GM18858 (cell line): ENCODE results near the gene SIN3A.

Experiments
- ATAC-seq: cut with Tn5 transposase; IDR thresholded peaks from one replicate; pipeline ENCODE4 v1.9.1; 2021; ENCODE audit not compliant: unreplicated experiment

The SIN3A gene

GRCh38 chr15:75380773-75381172, 70.7 kb downstream of the SIN3A start:
- ATAC-seq = no peak

GRCh38 chr15:75371901-75372688, 79.4 kb downstream of the SIN3A start:
- no peak for ATAC-seq

DNA sequence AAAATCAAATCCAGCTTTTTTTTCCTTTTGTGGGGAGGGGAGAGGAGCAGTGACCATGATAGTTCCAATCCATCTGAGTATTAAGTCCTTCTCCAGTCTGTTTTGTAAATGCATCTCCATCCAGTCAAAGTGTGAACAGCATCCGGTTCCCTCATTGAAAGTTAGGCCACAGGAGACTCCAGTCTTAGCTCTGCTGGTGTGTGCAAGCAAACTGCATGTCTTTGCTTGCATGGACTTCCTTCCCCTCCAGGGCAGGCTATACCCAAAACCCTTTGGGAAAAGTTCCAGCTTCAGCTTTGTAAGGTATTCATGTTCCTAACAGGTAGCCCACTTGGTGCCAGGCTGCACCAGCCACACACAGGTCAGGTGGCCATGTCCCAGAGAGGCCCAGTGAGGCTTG, 80.0 kb downstream of the SIN3A start:
- no peak for ATAC-seq

GRCh38 chr15:75369897-75370581, 81.5 kb downstream of the SIN3A start:
- ATAC-seq = no peak

GRCh38 chr15:75368689-75369239, 82.7 kb downstream of the SIN3A start:
- no peak for ATAC-seq

DNA sequence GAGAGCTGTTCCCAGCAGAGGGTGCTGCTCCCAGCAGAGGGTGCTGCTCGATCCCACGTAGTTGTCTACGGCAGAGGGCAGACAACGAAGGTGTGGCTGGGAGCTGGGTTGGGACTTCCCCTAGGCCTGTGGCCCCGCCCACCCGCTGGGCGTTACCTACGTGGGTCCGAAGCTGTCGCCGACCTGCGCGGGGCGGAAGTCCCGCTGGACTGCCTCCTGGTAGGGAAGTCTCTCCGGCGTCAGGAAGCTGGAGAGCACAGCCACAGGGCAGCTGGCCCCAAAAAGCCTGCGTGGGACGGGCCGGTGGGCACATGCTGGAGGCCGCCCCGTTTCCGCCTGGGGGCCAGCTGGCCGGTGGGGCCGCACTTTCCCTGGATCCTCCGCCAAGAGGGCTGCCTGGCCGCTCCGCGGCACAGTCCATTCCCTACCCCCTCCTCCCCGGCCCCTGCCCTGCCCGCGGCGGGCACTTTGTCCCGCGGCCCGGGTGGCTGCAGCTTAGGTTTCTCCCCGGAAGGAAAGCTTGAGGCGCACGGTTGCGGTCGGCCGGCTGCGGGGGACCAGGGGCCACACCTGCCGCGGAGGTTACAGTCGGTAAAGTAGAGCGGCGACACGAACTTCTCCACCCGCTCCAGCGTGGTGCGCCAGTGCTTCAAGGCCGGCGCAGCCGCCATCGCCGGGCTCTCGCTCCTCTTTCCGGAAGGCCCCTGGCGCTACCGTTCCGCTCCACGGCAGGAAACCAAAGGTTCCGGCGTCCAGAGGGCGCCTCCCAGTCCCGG, 83.4 kb downstream of the SIN3A start, which contains the start of gene MAN2C1:
Gene MAN2C1 (minus strand): TSS at position 695 of the 776 bp plus-strand sequence. CDS start 24 bp downstream, at position 671.
- ATAC-seq = peak; percentile 82

- ATAC-seq = no peak
Measured at GRCh38 chr15:75367406-75367912, 84.0 kb downstream of the SIN3A start.

DNA sequence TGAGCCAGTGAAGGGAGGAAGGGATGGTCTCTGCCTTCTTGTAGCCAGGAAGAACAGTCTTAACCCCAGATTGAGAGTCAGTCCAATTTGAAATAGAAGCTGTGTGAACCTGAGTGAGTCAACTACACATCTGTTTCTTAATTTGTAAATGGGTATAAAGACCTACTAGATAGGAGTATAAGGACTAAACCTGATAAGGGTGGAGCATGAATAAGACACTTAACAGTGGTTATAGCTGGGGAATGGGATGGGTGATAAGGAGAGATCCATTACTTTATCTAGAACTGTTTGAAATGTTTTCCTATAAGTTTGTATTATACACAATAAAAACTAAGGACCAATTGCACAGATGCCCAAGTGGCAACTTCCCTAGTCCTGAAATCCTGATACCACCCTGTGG, 84.5 kb downstream of the SIN3A start:
- no peak for ATAC-seq

DNA sequence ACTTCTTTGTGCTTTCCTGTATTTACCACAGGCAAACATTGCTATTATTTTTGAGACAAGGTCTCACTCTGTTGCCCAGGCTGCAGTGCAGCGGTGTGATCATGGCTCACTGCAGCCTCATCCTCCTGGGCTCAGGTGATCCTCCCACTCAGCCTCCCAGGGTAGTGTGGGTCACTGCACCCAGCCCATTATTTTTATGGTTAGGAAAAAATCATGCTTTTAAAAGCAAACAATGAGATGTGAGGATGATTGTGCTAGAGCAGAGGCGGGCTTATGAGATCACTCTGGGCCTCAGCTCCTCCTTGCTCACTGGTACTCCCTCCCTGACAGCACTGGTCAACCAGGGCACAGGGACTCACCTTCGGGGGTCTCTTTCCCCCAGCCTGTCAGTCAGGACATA, 85.3 kb downstream of the SIN3A start:
- no peak for ATAC-seq

GRCh38 chr15:75364881-75365280, 86.6 kb downstream of the SIN3A start:
- no peak for ATAC-seq

- no peak for ATAC-seq
Measured at GRCh38 chr15:75363786-75364185, 87.7 kb downstream of the SIN3A start.

DNA sequence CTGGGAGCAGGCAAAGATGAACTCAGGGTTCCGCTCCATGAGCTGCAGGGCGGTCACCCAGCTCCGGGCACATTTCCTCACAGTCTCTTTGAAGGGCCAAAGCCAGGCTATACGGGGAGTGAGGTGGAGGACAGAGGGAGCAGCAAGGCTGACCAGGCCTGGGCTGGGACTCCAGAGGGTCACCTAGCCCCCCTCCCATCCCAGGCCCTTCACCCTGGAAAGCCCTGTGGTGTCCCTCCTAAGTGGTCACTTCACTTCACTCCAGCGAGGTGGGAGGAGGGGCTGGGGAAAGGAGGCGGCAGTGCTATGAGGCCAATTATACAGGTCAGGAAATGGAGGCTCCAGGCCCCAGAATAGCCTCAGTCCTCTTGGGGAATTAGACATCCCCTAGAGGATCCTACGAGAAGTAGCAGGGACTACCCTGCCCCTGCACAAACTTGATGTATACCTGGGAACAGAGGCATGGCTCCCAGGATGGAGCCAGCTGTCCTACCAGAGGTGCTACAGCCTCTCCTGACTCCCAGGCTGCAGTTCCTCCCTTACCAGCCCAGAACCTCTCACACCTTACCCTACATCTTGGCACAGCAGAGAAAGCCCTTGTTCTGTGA, 88.7 kb downstream of the SIN3A start:
- ATAC-seq = no peak

GRCh38 chr15:75361989-75362641, 89.4 kb downstream of the SIN3A start:
- ATAC-seq = no peak

DNA sequence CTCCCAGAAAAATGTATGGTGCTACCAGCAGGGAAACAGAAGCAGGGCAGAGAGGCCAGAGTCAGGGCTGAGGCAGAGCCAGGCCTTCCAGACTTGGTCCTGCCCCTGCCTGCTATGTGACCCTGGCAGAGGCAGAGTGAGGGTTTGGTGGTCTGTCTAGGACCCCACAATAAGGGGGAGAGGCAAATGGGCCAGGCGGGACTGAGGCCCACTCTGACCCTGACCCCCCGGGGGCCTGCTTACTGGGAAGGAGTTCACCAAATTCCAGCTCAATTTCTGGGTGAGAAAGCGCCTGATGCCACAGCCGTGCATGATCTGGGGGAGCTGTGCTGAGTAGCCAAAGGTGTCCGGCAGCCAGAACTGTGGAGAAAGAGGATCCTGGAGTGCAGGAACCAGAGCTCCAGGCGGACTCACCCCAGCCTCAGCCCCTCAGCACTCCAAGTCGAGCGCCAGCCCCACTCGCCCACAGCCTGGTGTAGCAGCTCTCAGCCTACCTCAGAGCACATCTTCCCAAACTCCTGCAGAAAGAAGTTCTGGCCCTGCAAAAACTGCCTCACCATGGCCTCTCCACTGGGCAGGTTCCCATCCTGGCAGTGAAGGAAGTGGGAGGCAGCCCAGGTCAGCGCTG, 90.0 kb downstream of the SIN3A start:
- ATAC-seq = no peak

- ATAC-seq = no peak
Measured at GRCh38 chr15:75360856-75361255, 90.6 kb downstream of the SIN3A start.

- no peak for ATAC-seq
Measured at GRCh38 chr15:75360391-75360790, 91.1 kb downstream of the SIN3A start.

- no peak for ATAC-seq
Measured at GRCh38 chr15:75359537-75360250, 91.8 kb downstream of the SIN3A start.

DNA sequence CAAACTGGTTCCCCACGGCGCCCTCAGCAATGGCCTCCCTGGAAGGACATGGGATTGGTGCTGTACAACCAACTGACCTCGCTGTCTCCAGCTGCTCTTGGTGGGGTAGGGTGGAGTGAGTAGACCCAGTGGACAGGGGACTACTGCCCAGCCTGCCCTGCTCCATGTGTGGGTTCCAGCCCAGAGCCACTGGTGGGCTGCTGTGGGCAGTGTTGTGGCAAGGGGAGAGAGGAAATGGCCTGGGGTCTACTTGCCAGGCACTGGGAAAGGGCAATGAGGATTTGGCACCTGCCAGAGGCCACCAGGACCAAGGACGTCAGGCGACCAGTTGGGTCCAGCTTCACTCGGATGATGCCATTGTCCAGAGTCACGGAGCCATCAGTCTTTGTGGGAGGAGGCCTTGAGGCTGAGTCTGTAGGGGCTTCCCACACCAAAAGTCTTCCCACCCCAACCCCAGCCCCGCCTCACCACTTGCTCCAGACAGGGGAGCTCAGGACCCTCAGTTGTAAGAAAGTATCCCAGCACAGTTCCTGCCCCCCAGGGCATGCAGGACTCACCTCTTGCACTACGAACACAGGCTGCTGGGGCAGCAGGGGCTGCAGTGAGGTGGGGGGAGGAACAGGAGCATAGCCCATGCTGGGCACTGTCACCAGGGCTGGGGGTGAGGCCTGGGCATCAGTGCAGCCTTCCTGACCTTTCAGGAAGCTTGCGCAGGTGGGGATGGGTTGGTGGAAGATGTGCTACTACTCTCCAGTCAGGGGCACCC, 92.5 kb downstream of the SIN3A start:
- ATAC-seq = no peak
